OCI-LY7 (cell line): ENCODE results near the gene CMC1.

Source experiments
- CTCF ChIP-seq: fragments of 200-600 bp; sonication (generic); conservative IDR thresholded peaks from 2 replicates; pipeline ENCODE4 v1.5.1; 2014; ENCODE audit warnings: mild to moderate bottlenecking, antibody characterized with exemption, low read length, moderate library complexity, mixed read lengths
- EZH2phosphoT487 ChIP-seq: fragments of 200-600 bp; sonication (generic); IDR thresholded peaks from 2 replicates; pipeline ENCODE4 v1.6.1; 2018; ENCODE audit warnings: low read depth, borderline replicate concordance, mild to moderate bottlenecking, mixed run types, antibody characterized with exemption, low read length, moderate library complexity, mixed read lengths

GRCh38 chr3:28345690-28346089 is 104.3 kb downstream of the CMC1 start:
- no peak for TF ChIP-seq CTCF
- TF ChIP-seq EZH2phosphoT487: no peak
